Sigmoid colon (tissue), 3 donors: ENCODE data around the gene LSMEM2.

Experiments used
- POLR2A ChIP-seq, 2 donors: fragments of 450-650 bp; IDR thresholded peaks; one replicate each; pipeline ENCODE4 v1.6.1; 2016; ENCODE audit warnings: antibody characterized with exemption in 2 of 2, mild to moderate bottlenecking in 2 of 2, moderate library complexity in 2 of 2
- TF ChIP-seq, protein P1 (sequence below), 4 experiments: fragments of 450-650 bp in 3 of 4; fragments of 200-600 bp in 1 of 4; IDR thresholded peaks; one replicate each; pipeline ENCODE4 v1.5.1; 2016 to 2019; ENCODE audit warnings: antibody characterized with exemption in 4 of 4, mild to moderate bottlenecking in 3 of 4, moderate library complexity in 2 of 4

GRCh38 chr3:50319894-50320625 lies 41.2 kb downstream of the LSMEM2 start:
- no peak for TF ChIP-seq POLR2A (IDR thresholded peaks at IDR 0.05)
- TF ChIP-seq, protein P1, sequence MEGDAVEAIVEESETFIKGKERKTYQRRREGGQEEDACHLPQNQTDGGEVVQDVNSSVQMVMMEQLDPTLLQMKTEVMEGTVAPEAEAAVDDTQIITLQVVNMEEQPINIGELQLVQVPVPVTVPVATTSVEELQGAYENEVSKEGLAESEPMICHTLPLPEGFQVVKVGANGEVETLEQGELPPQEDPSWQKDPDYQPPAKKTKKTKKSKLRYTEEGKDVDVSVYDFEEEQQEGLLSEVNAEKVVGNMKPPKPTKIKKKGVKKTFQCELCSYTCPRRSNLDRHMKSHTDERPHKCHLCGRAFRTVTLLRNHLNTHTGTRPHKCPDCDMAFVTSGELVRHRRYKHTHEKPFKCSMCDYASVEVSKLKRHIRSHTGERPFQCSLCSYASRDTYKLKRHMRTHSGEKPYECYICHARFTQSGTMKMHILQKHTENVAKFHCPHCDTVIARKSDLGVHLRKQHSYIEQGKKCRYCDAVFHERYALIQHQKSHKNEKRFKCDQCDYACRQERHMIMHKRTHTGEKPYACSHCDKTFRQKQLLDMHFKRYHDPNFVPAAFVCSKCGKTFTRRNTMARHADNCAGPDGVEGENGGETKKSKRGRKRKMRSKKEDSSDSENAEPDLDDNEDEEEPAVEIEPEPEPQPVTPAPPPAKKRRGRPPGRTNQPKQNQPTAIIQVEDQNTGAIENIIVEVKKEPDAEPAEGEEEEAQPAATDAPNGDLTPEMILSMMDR (IDR thresholded peaks at IDR 0.05), result no peak
